GM19438 (cell line): ENCODE results near the gene PPP5C.
"Not testable (repeated sequence)": the region's sequence is repeated elsewhere in the genome, so short reads cannot be mapped to it uniquely, and the experiment has no call there.

ENCODE experiments used
- ATAC-seq: cut with Tn5 transposase; IDR thresholded peaks from one replicate; pipeline ENCODE4 v1.9.1; 2021; ENCODE audit warnings: low read depth; ENCODE audit not compliant: unreplicated experiment

Gene PPP5C

DNA sequence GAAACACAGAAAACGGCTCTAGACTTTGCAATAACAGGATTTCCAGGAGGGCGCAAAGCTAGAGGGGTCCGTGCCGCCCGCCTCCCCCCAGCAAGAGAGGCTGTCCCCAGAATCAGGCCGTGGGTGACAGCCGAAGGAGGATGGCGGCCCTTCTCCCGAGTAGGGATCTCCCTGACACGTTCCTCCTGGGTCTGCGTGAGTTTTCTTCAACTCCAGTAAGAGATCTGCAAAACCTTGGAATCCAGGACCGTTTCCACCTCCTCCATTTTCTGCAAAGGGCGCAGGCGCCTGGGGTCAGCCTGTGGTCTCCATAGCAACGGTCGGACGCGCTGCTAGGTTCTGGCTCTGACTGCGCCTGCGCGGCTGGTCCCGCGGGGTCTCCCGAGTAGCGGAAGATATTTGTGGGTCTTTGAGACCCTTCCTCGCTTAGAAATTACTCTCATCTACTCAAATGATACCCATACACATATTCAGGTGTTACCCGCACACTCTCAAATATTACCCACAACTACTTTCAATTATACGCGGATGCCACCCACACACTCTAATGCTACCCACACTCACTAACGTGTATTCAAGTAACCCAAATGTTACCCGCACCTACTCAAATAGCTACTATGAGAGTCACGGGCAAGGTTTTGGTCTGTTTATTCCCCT is 79.7 kb downstream of the PPP5C start:
- ATAC-seq = no peak

DNA sequence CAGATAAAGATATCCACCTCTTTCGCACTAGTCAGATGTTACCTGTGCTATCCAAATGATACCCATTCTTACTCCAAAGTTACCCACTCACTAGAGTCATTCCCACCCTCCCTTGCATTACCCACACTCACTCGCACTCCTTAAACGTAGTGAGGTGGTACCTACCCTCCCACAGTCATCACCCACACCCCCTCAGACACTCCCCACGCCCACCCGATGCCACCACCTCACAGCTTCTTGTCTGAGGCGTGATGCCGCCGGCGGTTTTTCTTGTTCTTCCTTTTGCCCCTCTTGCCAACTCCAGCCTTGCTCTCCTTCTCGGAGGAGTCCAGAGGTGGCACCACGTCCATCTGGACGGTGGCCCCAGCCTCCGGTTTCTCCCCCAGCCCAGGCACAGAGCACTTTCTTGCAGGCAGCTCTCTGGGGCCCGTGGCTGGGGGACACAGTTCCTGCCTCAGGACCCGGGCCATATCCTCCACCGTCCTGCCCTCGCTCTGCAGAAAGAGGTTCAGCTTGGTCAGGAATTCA is 80.7 kb downstream of the PPP5C start:
- no peak for ATAC-seq

DNA sequence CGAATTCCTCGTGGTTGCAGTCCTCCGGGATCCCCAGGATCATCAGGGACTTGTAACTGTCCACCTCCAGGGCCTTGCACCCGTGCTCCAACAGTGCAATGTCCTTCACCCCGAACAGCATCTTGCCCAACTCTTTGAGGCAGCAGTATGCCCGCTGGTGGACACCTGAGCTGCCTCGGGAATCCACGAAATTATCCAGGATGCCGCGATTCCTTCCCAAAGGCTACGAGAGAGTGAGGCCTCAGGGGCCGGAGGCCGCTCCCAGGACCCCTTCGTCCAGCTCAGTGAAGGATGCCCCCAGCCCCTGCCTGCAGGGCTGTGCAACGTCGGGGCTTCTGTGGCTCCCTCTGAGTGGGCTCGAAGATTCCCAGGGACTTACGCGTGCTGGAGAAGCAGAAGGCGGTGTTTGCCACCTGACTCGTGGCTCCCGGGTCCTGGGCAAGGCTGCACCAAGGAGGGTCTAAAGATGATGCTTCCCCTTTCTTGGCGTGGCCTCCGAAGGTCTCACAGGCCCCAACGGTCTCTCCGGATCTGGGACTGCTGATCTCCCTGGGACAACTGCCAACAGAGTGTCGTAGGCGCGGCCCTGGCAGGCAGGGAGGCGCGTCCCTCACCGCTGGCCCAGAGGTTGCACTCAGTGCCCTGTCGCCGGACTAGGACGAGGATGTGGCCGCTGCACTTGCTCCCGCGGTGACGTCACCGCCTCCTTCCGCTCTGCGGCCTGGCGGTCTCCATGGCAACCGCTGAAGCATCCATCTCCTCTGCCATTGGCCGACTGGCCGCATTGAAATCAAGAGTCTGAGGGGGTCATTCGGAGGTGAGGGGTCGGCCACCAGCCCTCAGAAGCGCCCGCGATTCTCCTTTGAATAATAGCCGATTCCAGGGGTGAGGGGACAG is 81.6 kb downstream of the PPP5C start, which contains the start of gene PNMA8C:
Gene PNMA8C (minus strand): TSS at position 698 of the 897 bp plus-strand sequence. CDS start 577 bp downstream, at position 121.
- no peak for ATAC-seq

DNA sequence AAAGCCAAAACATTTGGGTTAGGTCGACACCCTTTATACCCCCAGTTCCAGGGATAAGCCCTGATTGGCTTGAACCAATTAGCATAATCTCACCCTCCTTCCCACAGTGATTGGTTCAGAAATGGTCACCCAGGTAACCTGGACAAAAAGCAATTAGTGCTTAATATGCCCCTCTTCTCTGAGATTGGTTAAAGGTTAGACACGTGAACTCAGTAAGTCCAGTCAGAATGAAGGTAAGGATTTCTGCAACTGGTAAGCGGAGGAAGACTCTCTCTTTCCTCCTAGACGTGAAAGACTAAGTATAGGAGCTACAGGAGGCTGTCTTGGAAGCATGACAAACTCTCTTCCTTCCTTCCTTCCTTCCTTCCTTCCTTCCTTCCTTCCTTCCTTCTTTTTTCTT is 83.1 kb downstream of the PPP5C start:
- ATAC-seq = no peak

DNA sequence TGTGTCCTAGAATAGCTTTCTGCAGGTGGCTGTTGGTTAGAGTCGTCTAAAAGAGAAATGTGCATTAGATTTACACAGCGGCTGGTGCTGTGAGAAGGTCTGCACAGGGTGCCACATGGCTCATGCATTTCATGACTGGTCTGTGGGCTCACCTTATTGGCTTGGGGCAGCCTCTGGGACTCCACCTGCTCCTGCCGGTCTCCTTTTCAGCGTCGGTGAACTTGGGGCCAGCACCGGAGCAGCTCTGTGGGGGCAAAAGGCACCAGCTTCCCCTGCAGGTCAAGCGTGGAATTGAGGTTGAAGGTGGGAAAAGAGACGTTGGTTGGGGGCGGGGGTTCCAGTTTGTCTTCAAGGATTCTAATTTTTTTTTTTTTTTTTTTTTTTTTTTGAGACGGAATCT is 84.9 kb downstream of the PPP5C start:
- no peak for ATAC-seq

GRCh38 chr19:46433470-46433869 is 86.6 kb downstream of the PPP5C start:
- not testable (repeated sequence) for ATAC-seq

DNA sequence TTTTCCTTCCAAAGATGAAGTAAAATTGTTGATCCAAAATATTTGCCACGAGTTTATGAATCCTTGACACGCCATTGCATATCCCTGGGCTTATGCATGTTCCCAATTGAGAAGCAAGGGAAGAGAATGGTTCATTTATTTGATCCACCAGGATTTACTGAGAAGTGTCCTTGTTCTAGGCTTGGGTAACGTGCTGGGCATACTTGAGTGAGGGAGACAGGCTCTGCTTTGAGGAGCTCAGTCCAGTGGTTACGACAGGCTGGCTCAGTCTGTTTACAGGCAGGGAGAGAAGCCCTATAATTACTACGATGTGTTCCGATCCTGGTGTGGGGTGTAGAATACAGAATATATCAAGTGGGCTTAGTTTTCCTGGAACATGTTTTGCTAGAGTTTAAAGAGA is 88.1 kb downstream of the PPP5C start:
- ATAC-seq = no peak

GRCh38 chr19:46435689-46436088 is 88.8 kb downstream of the PPP5C start:
- not testable (repeated sequence) for ATAC-seq
